H1 (cell line): ENCODE measurements around the gene CYB561A3. TPM values are rescaled to one million over a fixed set of nuclear protein-coding genes. Genes with fewer than 3 reads are reported as not detected.

Experiments used
- CTCF ChIA-PET: fragments of 300-600 bp; sonication (Branson Sonifier 250); formaldehyde crosslinking; loops from one replicate; lab custom pipeline; 2021; ENCODE audit not compliant: partially characterized antibody; lab: Charles Lee
- POLR2A ChIA-PET: fragments of 300-600 bp; sonication (Branson Sonifier 250); formaldehyde crosslinking; loops from one replicate; lab custom pipeline; 2021; ENCODE audit warnings: inconsistent platforms; ENCODE audit not compliant: partially characterized antibody; lab: Charles Lee
- DNase-seq, 2 experiments: peaks; one replicate each; pipeline versions ENCODE4 v3.0.0 to v3.0.0-alpha.2; 2010 to 2022; ENCODE audit warnings: low spot score in 2 of 2, low read depth in 1 of 2, mixed read lengths in 1 of 2
- FAIRE-seq: peaks from 2 replicates; lab custom pipeline; 2011; peaks lifted over from hg19 to GRCh38; lab: Jason Lieb, UNC
- H2AFZ ChIP-seq: 2 replicates; pipeline ENCODE4 v1.8.1; 2012; ENCODE audit warnings: low read length, inconsistent platforms
- H2AK5ac ChIP-seq: 2 replicates; pipeline ENCODE4 v1.6.1; 2013; ENCODE audit warnings: low read depth, low read length
- H2BK120ac ChIP-seq: replicated peaks from 2 replicates; pipeline ENCODE3; 2013; ENCODE audit warnings: low read depth, low read length, inconsistent platforms
- H2BK12ac ChIP-seq: 2 replicates; pipeline ENCODE4 v1.6.1; 2013; ENCODE audit warnings: low read depth, low read length
- H2BK15ac ChIP-seq: 2 replicates; pipeline ENCODE4 v1.6.1; 2013; ENCODE audit warnings: low read length
- H2BK20ac ChIP-seq: 2 replicates; pipeline ENCODE4 v1.6.1; 2013; ENCODE audit warnings: low read length
- H2BK5ac ChIP-seq: 2 replicates; pipeline ENCODE4 v1.6.1; 2013; ENCODE audit warnings: low read depth, low read length
- H3K14ac ChIP-seq: 2 replicates; pipeline ENCODE4 v1.6.1; 2013; ENCODE audit warnings: inconsistent platforms; ENCODE audit not compliant: insufficient read length
- H3K18ac ChIP-seq: 2 replicates; pipeline ENCODE4 v1.6.1; 2013; ENCODE audit warnings: low read length; ENCODE audit errors: extremely low read depth
- H3K23ac ChIP-seq: 2 replicates; pipeline ENCODE4 v1.6.1; 2013; ENCODE audit warnings: inconsistent platforms; ENCODE audit not compliant: insufficient read length
- H3K23me2 ChIP-seq: 2 replicates; pipeline ENCODE4 v1.6.1; 2013; ENCODE audit warnings: low read depth, low read length
- H3K27ac ChIP-seq: 2 replicates; pipeline ENCODE4 v1.6.1; 2011; ENCODE audit warnings: low read depth, low read length, inconsistent platforms
- H3K27me3 ChIP-seq, 4 experiments: replicated peaks in 1 of 4; 1 replicate in 1 of 4; 2 replicates in 3 of 4; pipeline versions ENCODE4 v1.6.1 to v1.8.1; 2011 to 2013; ENCODE audit warnings: low read length in 3 of 4, mild to moderate bottlenecking in 3 of 4, inconsistent platforms in 2 of 4, mixed read lengths in 2 of 4, moderate library complexity in 1 of 4; ENCODE audit not compliant: control insufficient read depth in 3 of 4, insufficient read depth in 3 of 4; ENCODE audit errors: extremely low read depth in 1 of 4
- H3K36me3 ChIP-seq, 4 experiments: 2 replicates each; pipeline versions ENCODE4 v1.6.1 to v1.8.1; 2011 to 2013; ENCODE audit warnings: mild to moderate bottlenecking in 4 of 4, low read length in 3 of 4, moderate library complexity in 2 of 4, control low read depth in 1 of 4, inconsistent platforms in 1 of 4; ENCODE audit not compliant: insufficient read depth in 4 of 4, control insufficient read depth in 2 of 4
- H3K4ac ChIP-seq: replicated peaks from 2 replicates; pipeline ENCODE3; 2013; ENCODE audit warnings: low read length, low read depth, mixed read lengths, inconsistent platforms; ENCODE audit not compliant: insufficient read length
- H3K4me1 ChIP-seq, 4 experiments: replicated peaks in 1 of 4; 1 replicate in 1 of 4; 2 replicates in 3 of 4; pipeline versions ENCODE4 v1.6.1 to v1.8.1; 2011 to 2013; ENCODE audit warnings: low read length in 3 of 4, inconsistent platforms in 2 of 4, mixed read lengths in 1 of 4; ENCODE audit not compliant: insufficient read depth in 4 of 4, control insufficient read depth in 3 of 4
- H3K4me2 ChIP-seq, 2 experiments: 2 replicates each; pipeline versions ENCODE4 v1.6.1 to v1.8.1; 2011 to 2013; ENCODE audit warnings: low read depth in 2 of 2, low read length in 2 of 2, control low read depth in 1 of 2, inconsistent platforms in 1 of 2, mild to moderate bottlenecking in 1 of 2; ENCODE audit not compliant: insufficient read depth in 1 of 2
- H3K4me3 ChIP-seq, 4 experiments: fragments of 200-600, 300-600 bp in 1 of 4; sonication (generic), shearing (Covaris generic), sonication (Bioruptor Twin) in 1 of 4; 2 replicates each; pipeline versions ENCODE4 v1.5.1 to v1.8.1; 2011 to 2016; ENCODE audit warnings: low read length in 4 of 4, low read depth in 3 of 4, control low read depth in 2 of 4, inconsistent platforms in 2 of 4, mild to moderate bottlenecking in 2 of 4, mixed read lengths in 1 of 4, moderate library complexity in 1 of 4; ENCODE audit not compliant: insufficient read depth in 2 of 4; ENCODE audit errors: extremely low read depth in 1 of 4
- H3K56ac ChIP-seq: replicated peaks from 2 replicates; pipeline ENCODE3; 2013; ENCODE audit warnings: low read depth, mild to moderate bottlenecking, mixed read lengths, low read length, inconsistent platforms; ENCODE audit not compliant: insufficient read length
- H3K79me1 ChIP-seq: 2 replicates; pipeline ENCODE4 v1.6.1; 2013; ENCODE audit warnings: low read depth, low read length, control low read depth
- H3K79me2 ChIP-seq, 2 experiments: 2 replicates each; pipeline versions ENCODE4 v1.6.1 to v1.8.1; 2012 to 2013; ENCODE audit warnings: low read length in 2 of 2, mild to moderate bottlenecking in 2 of 2, inconsistent platforms in 1 of 2; ENCODE audit not compliant: insufficient read depth in 2 of 2, control insufficient read depth in 1 of 2
- H3K9ac ChIP-seq, 4 experiments: replicated peaks in 1 of 4; 1 replicate in 1 of 4; 2 replicates in 3 of 4; pipeline versions ENCODE4 v1.6.1 to v1.8.1; 2011 to 2013; ENCODE audit warnings: low read depth in 3 of 4, low read length in 3 of 4, control low read depth in 2 of 4, mild to moderate bottlenecking in 2 of 4, moderate library complexity in 2 of 4, inconsistent platforms in 1 of 4; ENCODE audit errors: extremely low read depth in 1 of 4
- H3K9me3 ChIP-seq, 2 experiments: 2 replicates each; pipeline versions ENCODE4 v1.6.1 to v1.8.1; 2012 to 2013; ENCODE audit warnings: mild to moderate bottlenecking in 2 of 2, moderate library complexity in 2 of 2, control low read depth in 1 of 2, inconsistent platforms in 1 of 2, low read depth in 1 of 2, low read length in 1 of 2, mixed read lengths in 1 of 2; ENCODE audit not compliant: insufficient read depth in 2 of 2
- H4K20me1 ChIP-seq, 2 experiments: replicated peaks in 1 of 2; 2 replicates each; pipeline versions ENCODE3 to v1.8.1; 2011 to 2013; ENCODE audit warnings: inconsistent platforms in 2 of 2, low read length in 2 of 2, mild to moderate bottlenecking in 1 of 2; ENCODE audit not compliant: insufficient read depth in 2 of 2, control insufficient read depth in 1 of 2
- H4K5ac ChIP-seq: 2 replicates; pipeline ENCODE4 v1.6.1; 2013; ENCODE audit warnings: low read length, low read depth, mixed read lengths, inconsistent platforms; ENCODE audit not compliant: insufficient read length
- H4K8ac ChIP-seq: 2 replicates; pipeline ENCODE4 v1.8.0; 2013; ENCODE audit warnings: mild to moderate bottlenecking, moderate library complexity, low read length, inconsistent platforms; ENCODE audit not compliant: insufficient read depth; ENCODE audit errors: extremely low read depth
- H4K91ac ChIP-seq: replicated peaks from 2 replicates; pipeline ENCODE3; 2013; ENCODE audit warnings: low read length, mixed read lengths, inconsistent platforms; ENCODE audit not compliant: insufficient read length
- EZH2 ChIP-seq: fragments of 200-600 bp; sonication (generic); IDR thresholded peaks from 2 replicates; pipeline ENCODE4 v1.7.1; 2012; ENCODE audit warnings: low read depth, mild to moderate bottlenecking, moderate library complexity, low read length, inconsistent platforms; ENCODE audit not compliant: severe bottlenecking
- RAD21 ChIP-seq, 2 experiments: IDR thresholded peaks in 1 of 2; conservative IDR thresholded peaks in 1 of 2; 2 replicates each; pipeline ENCODE4 v1.6.1; 2011; ENCODE audit warnings: low read depth in 2 of 2, low read length in 2 of 2, improper control_type of control experiment in 1 of 2, inconsistent platforms in 1 of 2, mild to moderate bottlenecking in 1 of 2, moderate library complexity in 1 of 2
- RBBP5 ChIP-seq: IDR thresholded peaks from 2 replicates; pipeline ENCODE4 v1.7.1; 2012; ENCODE audit warnings: low read depth, mild to moderate bottlenecking, inconsistent platforms, low read length, moderate library complexity, borderline replicate concordance
- SIX5 ChIP-seq: IDR thresholded peaks from 2 replicates; pipeline ENCODE4 v1.6.1; 2011; ENCODE audit warnings: mild to moderate bottlenecking, low read depth, low read length
- SP2 ChIP-seq: IDR thresholded peaks from 2 replicates; pipeline ENCODE4 v1.6.1; 2012; ENCODE audit warnings: mild to moderate bottlenecking, low read length, inconsistent platforms
- WGBS, 2 experiments: shearing (Covaris generic) in 1 of 2; methylation state at CpG; one replicate each; pipeline versions ENCODE4 v1.1.6 to v1.1.7; 2013 to 2015; ENCODE audit warnings: low lambda C conversion rate in 2 of 2, mixed read lengths in 2 of 2, inconsistent platforms in 1 of 2, low coverage in 1 of 2, missing lambda C conversion rate in 1 of 2; ENCODE audit not compliant: insufficient replicate concordance in 2 of 2, insufficient coverage in 1 of 2, insufficient read length in 1 of 2; ENCODE audit errors: extremely low coverage in 1 of 2, missing lambda C conversion rate in 1 of 2; 5-methylcytosine and 5-hydroxymethylcytosine counted together
- polyA plus RNA-seq, 7 experiments: library from polyadenylated mRNA; depleted of rRNA in 3 of 7; stranded (reverse) in 5 of 7; unstranded in 2 of 7; fragments of >200 nt in 5 of 7; fragments of 200-250 nt in 2 of 7; gene quantifications; 1 replicate in 5 of 7; 2 replicates in 1 of 7; 4 replicates in 1 of 7; pipeline versions ENCODE4 v1.2.1 to v1.2.3, GENCODE V29; 2011 to 2013; ENCODE audit warnings: missing spikeins in 2 of 7, mixed read lengths in 2 of 7
- total RNA-seq: library from RNA; stranded (reverse); fragmentation: NEBNext Ultra II Directional; extraction: Animal tissue kit (Norgen Biotek cat#: 25700); gene quantifications from 2 replicates; pipeline ENCODE4 v1.2.1, GENCODE V29; 2021
- TF ChIP-seq, protein P1 (sequence below): IDR thresholded peaks from 2 replicates; pipeline ENCODE4 v1.6.1; 2012; ENCODE audit warnings: inconsistent platforms

CYB561A3 gene
- total and polyA plus RNA-seq, 2 of the 8 experiments (the other 6 are each of a cell fraction or from before 2014, with no cell fraction given) = 29.6 to 41.2 TPM

DNA sequence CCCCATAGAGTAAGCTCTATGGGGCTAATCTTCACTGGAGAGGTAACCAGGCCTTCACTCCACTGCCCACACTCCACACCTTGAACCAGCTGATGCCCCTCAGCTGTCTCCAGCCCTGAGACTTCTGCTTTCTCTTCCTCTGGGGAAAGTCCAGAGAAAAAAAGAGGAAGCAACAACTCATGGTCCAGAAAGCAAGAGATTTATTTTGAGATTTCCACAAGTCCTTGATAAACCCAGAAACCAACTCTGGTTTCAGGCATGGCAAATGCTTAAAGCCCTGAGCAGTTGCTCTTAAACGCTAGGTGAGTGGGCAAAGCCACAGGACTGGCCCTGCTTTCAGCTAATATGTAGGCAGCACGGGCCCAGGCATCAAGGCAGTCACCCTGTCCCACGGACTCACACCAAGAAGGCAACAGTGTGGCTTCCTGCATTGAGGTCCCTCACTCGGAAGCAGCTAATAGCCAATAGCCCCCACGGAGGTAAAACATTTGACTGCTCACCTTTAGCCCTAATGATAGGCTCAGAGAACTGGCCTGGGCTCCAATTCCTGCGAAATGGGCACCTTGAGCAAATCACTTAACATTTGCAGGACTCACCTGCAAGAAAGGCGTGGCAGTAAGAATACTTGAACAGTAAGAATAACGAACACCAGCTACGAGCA, 4.3 kb downstream of the CYB561A3 start:
- POLR2A ChIA-PET = interaction anchor here (1.3 to 39.7 kb wide), 5 partner anchors 5 to 72 kb away, joined by 3 to 1106 read pairs (median 108); partner anchors contain the start of genes CPSF7, CYB561A3, DDB1 and SDHAF2
- no peak overlapping the region for H4K8ac ChIP-seq
- H3K27me3 ChIP-seq = no peaks in the 10 kb centered on the region
- no peak overlapping the region for H4K91ac ChIP-seq
- H3K36me3 ChIP-seq = no peaks in the 10 kb centered on the region; a peak in 3 of 8 replicates
- H3K4me3 ChIP-seq = no peak overlapping the region
- H3K4me1 ChIP-seq = no peaks in the 10 kb centered on the region
- H3K27ac ChIP-seq = no peak overlapping the region
- no peak overlapping the region for H2AFZ ChIP-seq
- WGBS, 2 experiments = 92% methylated on average over 9 of the region's 9 CpGs; no CpG with 5 or more reads in 1 of the 2 experiments
- H2BK15ac ChIP-seq = no peak overlapping the region
- TF ChIP-seq, protein P1, sequence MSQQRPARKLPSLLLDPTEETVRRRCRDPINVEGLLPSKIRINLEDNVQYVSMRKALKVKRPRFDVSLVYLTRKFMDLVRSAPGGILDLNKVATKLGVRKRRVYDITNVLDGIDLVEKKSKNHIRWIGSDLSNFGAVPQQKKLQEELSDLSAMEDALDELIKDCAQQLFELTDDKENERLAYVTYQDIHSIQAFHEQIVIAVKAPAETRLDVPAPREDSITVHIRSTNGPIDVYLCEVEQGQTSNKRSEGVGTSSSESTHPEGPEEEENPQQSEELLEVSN = no peak
- TF ChIP-seq SP2 = no peak
- TF ChIP-seq SIX5 = no peak
- TF ChIP-seq RBBP5 = no peak
- TF ChIP-seq EZH2 = no peak
- no peak for TF ChIP-seq RAD21 (IDR thresholded peaks at IDR 0.05 in 1 of 2, conservative IDR thresholded peaks at IDR 0.05 in 1 of 2; ENCODE audit: low read depth in 2 of 2, low read length in 2 of 2)
- TF ChIP-seq, all 59 proteins: peak for 0
- Histone ChIP-seq H2BK5ac (no peak overlapping the region), H3K23ac (no peak overlapping the region), H4K5ac (no peak overlapping the region), H3K4ac (no peak overlapping the region), H2BK12ac (no peak overlapping the region), H3K9me3 (no peaks in the 10 kb centered on the region), H3K79me2 (peaks cover 0 to 9% of the 10 kb centered on the region in 2 experiments; a peak in 3 of 4 replicates), H2BK120ac (no peak overlapping the region), H2AK5ac (no peak overlapping the region), H4K20me1 (no peaks in the 10 kb centered on the region), H3K14ac (no peak overlapping the region), H3K18ac (no peak overlapping the region), H3K9ac (no peak overlapping the region), H3K23me2 (peaks cover 10% of the 10 kb centered on the region; the same call in 1 of the 2 replicates), H3K56ac (no peak overlapping the region), H3K79me1 (peaks cover 2% of the 10 kb centered on the region), H2BK20ac (no peak overlapping the region), H3K4me2 (no peak overlapping the region)
- CTCF ChIA-PET = interaction anchor here (1.1 to 22.8 kb wide), 5 partner anchors 8 to 458 kb away, joined by 3 to 255 read pairs (median 6); partner anchors contain the start of genes DDB1 and TKFC
- DNase-seq (no peak), FAIRE-seq (no peak)
